PC-9 (cell line): ENCODE results near the gene NGEF.

Experiments used
- CTCF ChIP-seq: fragments of 200-600 bp; sonication (generic); conservative IDR thresholded peaks from 2 replicates; pipeline ENCODE4 v1.6.1; 2017; ENCODE audit warnings: mixed run types, antibody characterized with exemption, mild to moderate bottlenecking, moderate library complexity
- EZH2 ChIP-seq: fragments of 200-600 bp; sonication (generic); IDR thresholded peaks from 2 replicates; pipeline ENCODE4 v1.8.0; 2017; ENCODE audit warnings: antibody characterized with exemption, low read depth

- no peak for TF ChIP-seq EZH2
- TF ChIP-seq CTCF: no peak
Measured at GRCh38 chr2:232894251-232894650, 118.8 kb downstream of the NGEF start.
